Activated T-cell treated with anti-CD3 and anti-CD28 coated beads, Interleukin-2, amount 50 U/mL, for 24 hours (primary cell): ENCODE measurements around the gene SGMS1.
"Not testable (repeated sequence)": the region's sequence is repeated elsewhere in the genome, so short reads cannot be mapped to it uniquely, and the experiment has no call there.

Experiments
- DNase-seq: peaks from one replicate; pipeline ENCODE4 v3.0.0-alpha.2; 2020
- H3K27ac Mint-ChIP-seq: 2 replicates; pipeline ENCODE4 v1.8.0; 2020; ENCODE audit warnings: mild to moderate bottlenecking, mixed read lengths
- H3K27me3 Mint-ChIP-seq: 2 replicates; pipeline ENCODE4 v1.8.0; 2020; ENCODE audit warnings: mixed read lengths
- H3K36me3 Mint-ChIP-seq: 2 replicates; pipeline ENCODE4 v1.8.0; 2020; ENCODE audit warnings: low read depth, mixed read lengths
- H3K4me1 Mint-ChIP-seq: 2 replicates; pipeline ENCODE4 v1.8.0; 2020; ENCODE audit warnings: low read depth, mixed read lengths
- H3K4me3 Mint-ChIP-seq: 2 replicates; pipeline ENCODE4 v1.8.0; 2020; ENCODE audit warnings: mild to moderate bottlenecking, moderate library complexity, mixed read lengths
- H3K9me3 Mint-ChIP-seq: 2 replicates; pipeline ENCODE4 v1.8.0; 2020; ENCODE audit warnings: mixed read lengths

SGMS1 gene

GRCh38 chr10:50361946-50362345 is 261.8 kb downstream of the SGMS1 start:
- no peak overlapping the region for H3K27ac Mint-ChIP-seq
- no peak overlapping the region for H3K4me3 Mint-ChIP-seq
- peaks cover 12% of the 10 kb centered on the region for H3K9me3 Mint-ChIP-seq
- no peak for DNase-seq
- peaks cover 40% of the 10 kb centered on the region for H3K36me3 Mint-ChIP-seq
- H3K27me3 Mint-ChIP-seq: no peaks in the 10 kb centered on the region
- peaks cover 16% of the 10 kb centered on the region for H3K4me1 Mint-ChIP-seq

- no peak for DNase-seq
- Mint-ChIP-seq H3K4me3 (no peak overlapping the region), H3K27me3 (no peaks in the 10 kb centered on the region), H3K27ac (no peak overlapping the region), H3K4me1 (peaks cover 16% of the 10 kb centered on the region), H3K36me3 (peaks cover 32% of the 10 kb centered on the region), H3K9me3 (peaks cover 12% of the 10 kb centered on the region)
Observed at GRCh38 chr10:50360077-50360850, 263.5 kb downstream of the SGMS1 start.

GRCh38 chr10:50358925-50359687 is 264.6 kb downstream of the SGMS1 start:
- H3K27me3 Mint-ChIP-seq: no peaks in the 10 kb centered on the region
- H3K27ac Mint-ChIP-seq: no peak overlapping the region
- peaks cover 37% of the 10 kb centered on the region for H3K36me3 Mint-ChIP-seq
- H3K9me3 Mint-ChIP-seq: peaks cover 8% of the 10 kb centered on the region
- H3K4me3 Mint-ChIP-seq: no peak overlapping the region
- H3K4me1 Mint-ChIP-seq: peaks cover 10% of the 10 kb centered on the region
- DNase-seq: no peak

- peaks cover 33% of the 10 kb centered on the region for H3K36me3 Mint-ChIP-seq
- no peaks in the 10 kb centered on the region for H3K27me3 Mint-ChIP-seq
- no peak overlapping the region for H3K4me3 Mint-ChIP-seq
- peaks cover 8% of the 10 kb centered on the region for H3K9me3 Mint-ChIP-seq
- peaks cover 10% of the 10 kb centered on the region for H3K4me1 Mint-ChIP-seq
- no peak for DNase-seq
- H3K27ac Mint-ChIP-seq: no peak overlapping the region
Observed at GRCh38 chr10:50358411-50358810, 265.3 kb downstream of the SGMS1 start.

GRCh38 chr10:50356481-50356832 is 267.3 kb downstream of the SGMS1 start:
- not testable (repeated sequence) for H3K4me3 Mint-ChIP-seq, DNase-seq, H3K27me3 Mint-ChIP-seq, H3K27ac Mint-ChIP-seq, H3K9me3 Mint-ChIP-seq, H3K4me1 Mint-ChIP-seq
- peaks cover 34% of the 10 kb centered on the region for H3K36me3 Mint-ChIP-seq

- not testable (repeated sequence) for H3K27ac Mint-ChIP-seq, H3K27me3 Mint-ChIP-seq, H3K9me3 Mint-ChIP-seq, H3K4me3 Mint-ChIP-seq, H3K4me1 Mint-ChIP-seq, DNase-seq
- peaks cover 39% of the 10 kb centered on the region for H3K36me3 Mint-ChIP-seq
Observed at GRCh38 chr10:50355693-50356480, 267.9 kb downstream of the SGMS1 start.

- peaks cover 62% of the 10 kb centered on the region for H3K36me3 Mint-ChIP-seq
- peaks cover 15% of the 10 kb centered on the region for H3K4me1 Mint-ChIP-seq
- no peak overlapping the region for H3K4me3 Mint-ChIP-seq
Observed at GRCh38 chr10:50351483-50352146, 272.1 kb downstream of the SGMS1 start.

GRCh38 chr10:50350366-50350765 is 273.4 kb downstream of the SGMS1 start:
- Mint-ChIP-seq H3K4me1 (peaks cover 15% of the 10 kb centered on the region), H3K4me3 (no peak overlapping the region), H3K27me3 (no peaks in the 10 kb centered on the region), H3K36me3 (peaks cover 55% of the 10 kb centered on the region), H3K9me3 (peaks cover 9% of the 10 kb centered on the region), H3K27ac (no peak overlapping the region)
- DNase-seq: no peak

More at GRCh38 chr10:50351483-50352146, 272.1 kb downstream of the SGMS1 start:
- Mint-ChIP-seq H3K27me3 (no peaks in the 10 kb centered on the region), H3K27ac (no peak overlapping the region), H3K9me3 (peaks cover 12% of the 10 kb centered on the region)
- no peak for DNase-seq

- no peaks in the 10 kb centered on the region for H3K27me3 Mint-ChIP-seq
- H3K4me3 Mint-ChIP-seq: no peak overlapping the region
- peaks cover 7% of the 10 kb centered on the region for H3K9me3 Mint-ChIP-seq
- peaks cover 49% of the 10 kb centered on the region for H3K36me3 Mint-ChIP-seq
- no peak for DNase-seq
- H3K4me1 Mint-ChIP-seq: peaks cover 15% of the 10 kb centered on the region
- H3K27ac Mint-ChIP-seq: no peak overlapping the region
Observed at GRCh38 chr10:50349554-50349953, 274.2 kb downstream of the SGMS1 start.

GRCh38 chr10:50347394-50347802 is 276.4 kb downstream of the SGMS1 start:
- DNase-seq: no peak
- Mint-ChIP-seq H3K27me3 (no peaks in the 10 kb centered on the region), H3K4me1 (peaks cover 15% of the 10 kb centered on the region), H3K27ac (no peak overlapping the region), H3K36me3 (peaks cover 61% of the 10 kb centered on the region), H3K9me3 (peaks cover 7% of the 10 kb centered on the region), H3K4me3 (no peak overlapping the region)

GRCh38 chr10:50346942-50347341 is 276.8 kb downstream of the SGMS1 start:
- no peaks in the 10 kb centered on the region for H3K27me3 Mint-ChIP-seq
- H3K4me3 Mint-ChIP-seq: no peak overlapping the region
- no peak overlapping the region for H3K27ac Mint-ChIP-seq
- H3K4me1 Mint-ChIP-seq: peaks cover 15% of the 10 kb centered on the region
- H3K9me3 Mint-ChIP-seq: peaks cover 7% of the 10 kb centered on the region
- DNase-seq: no peak
- H3K36me3 Mint-ChIP-seq: peaks cover 61% of the 10 kb centered on the region

GRCh38 chr10:50345545-50345944 is 278.2 kb downstream of the SGMS1 start:
- no peak for DNase-seq
- peaks cover 3% of the 10 kb centered on the region for H3K9me3 Mint-ChIP-seq
- peaks cover 56% of the 10 kb centered on the region for H3K36me3 Mint-ChIP-seq
- peaks cover 15% of the 10 kb centered on the region for H3K4me1 Mint-ChIP-seq
- no peak overlapping the region for H3K27ac Mint-ChIP-seq
- H3K27me3 Mint-ChIP-seq: no peaks in the 10 kb centered on the region
- no peak overlapping the region for H3K4me3 Mint-ChIP-seq

- Mint-ChIP-seq H3K36me3 (peaks cover 57% of the 10 kb centered on the region), H3K4me3 (no peak overlapping the region), H3K27ac (no peak overlapping the region), H3K4me1 (peaks cover 15% of the 10 kb centered on the region), H3K9me3 (no peaks in the 10 kb centered on the region), H3K27me3 (no peaks in the 10 kb centered on the region)
- DNase-seq: no peak
Observed at GRCh38 chr10:50343702-50344331, 279.9 kb downstream of the SGMS1 start.

GRCh38 chr10:50341987-50342386 is 281.8 kb downstream of the SGMS1 start:
- no peaks in the 10 kb centered on the region for H3K9me3 Mint-ChIP-seq

More at GRCh38 chr10:50341987-50342386, 281.8 kb downstream of the SGMS1 start:
- Mint-ChIP-seq H3K4me1 (peaks cover 6% of the 10 kb centered on the region), H3K27me3 (no peaks in the 10 kb centered on the region), H3K27ac (no peak overlapping the region), H3K36me3 (peaks cover 51% of the 10 kb centered on the region), H3K4me3 (no peak overlapping the region)
- DNase-seq: no peak
